GM18867 (cell line): ENCODE results near the gene PFDN1.
"Not testable (repeated sequence)": the region's sequence is repeated elsewhere in the genome, so short reads cannot be mapped to it uniquely, and the experiment has no call there.

Experiments used
- ATAC-seq: cut with Tn5 transposase; IDR thresholded peaks from one replicate; pipeline ENCODE4 v1.9.1; 2021; ENCODE audit warnings: mild to moderate bottlenecking, moderate library complexity; ENCODE audit not compliant: unreplicated experiment

Gene PFDN1

GRCh38 chr5:140217299-140218026 lies 85.4 kb downstream of the PFDN1 start:
- ATAC-seq, result no peak

GRCh38 chr5:140216478-140217074 lies 86.3 kb downstream of the PFDN1 start:
- ATAC-seq, result no peak

GRCh38 chr5:140215276-140215675 lies 87.6 kb downstream of the PFDN1 start:
- no peak for ATAC-seq

- ATAC-seq, result peak; percentile 49
Observed at GRCh38 chr5:140214831-140215230, 88.1 kb downstream of the PFDN1 start.

- no peak for ATAC-seq
Observed at GRCh38 chr5:140213370-140213983, 89.4 kb downstream of the PFDN1 start.

GRCh38 chr5:140208065-140208464 lies 94.8 kb downstream of the PFDN1 start:
- no peak for ATAC-seq

- ATAC-seq, result peak; percentile 44
Observed at GRCh38 chr5:140207250-140207964, 95.5 kb downstream of the PFDN1 start.

- ATAC-seq, result no peak
Observed at GRCh38 chr5:140205952-140206351, 96.9 kb downstream of the PFDN1 start.

- ATAC-seq, result no peak
Observed at GRCh38 chr5:140205216-140205615, 97.7 kb downstream of the PFDN1 start.

GRCh38 chr5:140202610-140203009 lies 100.3 kb downstream of the PFDN1 start:
- ATAC-seq, result no peak

- ATAC-seq, result no peak
Observed at GRCh38 chr5:140202078-140202477, 100.8 kb downstream of the PFDN1 start.

- ATAC-seq, result not testable (repeated sequence)
Observed at GRCh38 chr5:140198915-140199314, 104.0 kb downstream of the PFDN1 start.

- ATAC-seq, result no peak
Observed at GRCh38 chr5:140197023-140197422, 105.9 kb downstream of the PFDN1 start.

GRCh38 chr5:140196115-140196814 lies 106.6 kb downstream of the PFDN1 start:
- no peak for ATAC-seq
